Neural cell (in vitro differentiated cells): ENCODE data around the gene FARSA. TPM values are rescaled to one million over a fixed set of nuclear protein-coding genes. Genes with fewer than 3 reads are reported as not detected.
A peak's percentile ranks its signal among the peaks of the same experiment; 100 is the strongest.

Source experiments
- H2AFZ ChIP-seq: fragments of 200-600, 300-800 bp; sonication (generic), shearing (Covaris generic); 2 replicates; pipeline ENCODE4 v1.6.0; 2014; ENCODE audit warnings: low read depth, mild to moderate bottlenecking, antibody characterized with exemption, low read length, moderate library complexity
- H3F3A ChIP-seq: fragments of 200-600 bp; shearing (Covaris generic); 2 replicates; pipeline ENCODE4 v1.6.1; 2016; ENCODE audit warnings: mild to moderate bottlenecking, moderate library complexity, mixed read lengths, antibody characterized with exemption, low read length; ENCODE audit not compliant: insufficient read depth, poor library complexity, severe bottlenecking
- H3K27ac ChIP-seq: fragments of 200-600, 300-800 bp; sonication (generic), shearing (Covaris generic); 2 replicates; pipeline ENCODE4 v1.5.1; 2014; ENCODE audit warnings: mild to moderate bottlenecking, low read length, moderate library complexity
- H3K27me3 ChIP-seq: fragments of 300-800, 200-600 bp; sonication (generic), shearing (Covaris generic); 2 replicates; pipeline ENCODE4 v1.6.0; 2014; ENCODE audit warnings: mild to moderate bottlenecking, low read depth, low read length, moderate library complexity; ENCODE audit not compliant: insufficient read depth
- H3K36me3 ChIP-seq: fragments of 300-800, 200-600 bp; sonication (generic), shearing (Covaris generic); 2 replicates; pipeline ENCODE4 v1.5.1; 2014; ENCODE audit warnings: mild to moderate bottlenecking, antibody characterized with exemption, low read length, moderate library complexity; ENCODE audit not compliant: insufficient read depth
- H3K4me2 ChIP-seq: fragments of 300-800, 200-600 bp; sonication (generic), shearing (Covaris generic); 2 replicates; pipeline ENCODE4 v1.6.0; 2014; ENCODE audit warnings: mild to moderate bottlenecking, low read length
- H3K4me3 ChIP-seq: fragments of 300-800, 200-600 bp; sonication (generic), shearing (Covaris generic); 2 replicates; pipeline ENCODE4 v1.5.1; 2014; ENCODE audit warnings: mild to moderate bottlenecking, low read length, moderate library complexity
- H3K79me2 ChIP-seq: fragments of 200-600 bp; shearing (Covaris generic); replicated peaks from 2 replicates; pipeline ENCODE4 v1.6.0; 2014; ENCODE audit warnings: mild to moderate bottlenecking, low read length, moderate library complexity; ENCODE audit not compliant: insufficient read depth
- H3K9ac ChIP-seq: fragments of 300-800, 200-600 bp; sonication (generic), shearing (Covaris generic); 2 replicates; pipeline ENCODE4 v1.6.1; 2016; ENCODE audit warnings: mild to moderate bottlenecking, low read length, mixed read lengths
- H3K9me2 ChIP-seq: fragments of 200-600 bp; shearing (Covaris generic); 2 replicates; pipeline ENCODE4 v1.6.1; 2016; ENCODE audit warnings: mild to moderate bottlenecking, low read length, mixed read lengths; ENCODE audit not compliant: insufficient read depth
- H3K9me3 ChIP-seq: fragments of 200-600, 300-800 bp; sonication (generic), shearing (Covaris generic); 2 replicates; pipeline ENCODE4 v1.6.1; 2016; ENCODE audit warnings: mild to moderate bottlenecking, mixed run types, low read length, moderate library complexity, mixed read lengths
- H4K20me1 ChIP-seq: fragments of 200-600 bp; shearing (Covaris generic); 2 replicates; pipeline ENCODE4 v1.6.1; 2016; ENCODE audit warnings: mild to moderate bottlenecking, mixed run types; ENCODE audit not compliant: insufficient read depth
- EP300 ChIP-seq: fragments of 450-650 bp; conservative IDR thresholded peaks from 2 replicates; pipeline ENCODE4 v1.6.1; 2014; ENCODE audit warnings: antibody characterized with exemption, mild to moderate bottlenecking, moderate library complexity; ENCODE audit not compliant: poor library complexity, severe bottlenecking
- EZH2 ChIP-seq: fragments of 200-600, 300-800 bp; shearing (Covaris generic), sonication (generic); IDR thresholded peaks from 2 replicates; pipeline ENCODE4 v1.6.1; 2014; ENCODE audit warnings: antibody characterized with exemption, low read length, borderline replicate concordance, mild to moderate bottlenecking; ENCODE audit not compliant: insufficient read depth, poor library complexity, severe bottlenecking
- MXI1 ChIP-seq: fragments of 450-650 bp; conservative IDR thresholded peaks from 2 replicates; pipeline ENCODE4 v1.6.1; 2014; ENCODE audit warnings: antibody characterized with exemption, mild to moderate bottlenecking; ENCODE audit not compliant: poor library complexity, severe bottlenecking
- POLR2AphosphoS5 ChIP-seq: IDR thresholded peaks from 2 replicates; pipeline ENCODE4 v1.6.1; 2012
- RAD21 ChIP-seq: fragments of 450-650 bp; conservative IDR thresholded peaks from 2 replicates; pipeline ENCODE4 v1.6.1; 2014; ENCODE audit warnings: antibody characterized with exemption, mild to moderate bottlenecking, moderate library complexity
- SMC3 ChIP-seq: fragments of 450-650 bp; conservative IDR thresholded peaks from 2 replicates; pipeline ENCODE4 v1.6.1; 2014; ENCODE audit warnings: antibody characterized with exemption, mild to moderate bottlenecking, moderate library complexity; ENCODE audit not compliant: poor library complexity
- TAF1 ChIP-seq: IDR thresholded peaks from 2 replicates; pipeline ENCODE4 v1.6.1; 2012; ENCODE audit warnings: low read depth
- polyA plus RNA-seq: library from polyadenylated mRNA; depleted of rRNA; stranded (reverse); fragments of >200 nt; gene quantifications from 2 replicates; pipeline ENCODE4 v1.2.3, GENCODE V29; 2014
- TF ChIP-seq, protein P1 (sequence below): IDR thresholded peaks from 2 replicates; pipeline ENCODE4 v1.6.1; 2012; ENCODE audit warnings: borderline replicate concordance
- TF ChIP-seq, protein P2 (sequence below): fragments of 450-650 bp; IDR thresholded peaks from 2 replicates; pipeline ENCODE4 v1.5.1; 2014; ENCODE audit warnings: antibody characterized with exemption, mild to moderate bottlenecking, moderate library complexity; ENCODE audit not compliant: poor library complexity, severe bottlenecking

FARSA gene
- polyA plus RNA-seq, 1 donor from 2014 or later, result 47.6 TPM

DNA sequence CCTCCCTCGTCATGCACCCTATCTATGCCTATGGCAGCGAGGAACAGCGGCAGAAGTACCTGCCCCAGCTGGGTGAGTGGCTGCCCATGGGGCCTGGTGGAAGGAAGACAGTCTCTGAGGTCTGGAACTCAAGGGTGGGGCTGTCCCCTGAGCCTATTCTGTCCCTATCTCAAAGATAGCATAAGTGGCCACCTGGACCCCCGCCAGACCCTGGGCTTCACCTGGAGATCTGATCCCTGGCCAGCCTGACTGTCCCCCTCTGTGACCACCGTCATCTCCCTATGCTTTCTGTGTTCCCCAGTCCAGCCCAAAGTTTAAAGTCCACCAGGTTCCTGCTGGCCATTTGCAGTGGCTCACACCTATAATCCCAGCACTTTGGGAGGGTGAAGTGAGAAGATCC is 39.9 kb downstream of the FARSA start:
- H3K4me2 ChIP-seq, result no peak overlapping the region
- no peaks in the 10 kb centered on the region for H3K27me3 ChIP-seq
- no peaks in the 10 kb centered on the region for H3K36me3 ChIP-seq
- no peaks in the 10 kb centered on the region for H3K9me3 ChIP-seq
- no peaks in the 10 kb centered on the region for H4K20me1 ChIP-seq
- no peaks in the 10 kb centered on the region for H3K79me2 ChIP-seq
- no peak for TF ChIP-seq SMC3
- H3K4me3 ChIP-seq, result no peak overlapping the region
- H3K27ac ChIP-seq, result no peak overlapping the region
- no peaks in the 10 kb centered on the region for H3F3A ChIP-seq
- no peaks in the 10 kb centered on the region for H3K9me2 ChIP-seq
- H3K9ac ChIP-seq, result no peak overlapping the region
- no peak overlapping the region for H2AFZ ChIP-seq

DNA sequence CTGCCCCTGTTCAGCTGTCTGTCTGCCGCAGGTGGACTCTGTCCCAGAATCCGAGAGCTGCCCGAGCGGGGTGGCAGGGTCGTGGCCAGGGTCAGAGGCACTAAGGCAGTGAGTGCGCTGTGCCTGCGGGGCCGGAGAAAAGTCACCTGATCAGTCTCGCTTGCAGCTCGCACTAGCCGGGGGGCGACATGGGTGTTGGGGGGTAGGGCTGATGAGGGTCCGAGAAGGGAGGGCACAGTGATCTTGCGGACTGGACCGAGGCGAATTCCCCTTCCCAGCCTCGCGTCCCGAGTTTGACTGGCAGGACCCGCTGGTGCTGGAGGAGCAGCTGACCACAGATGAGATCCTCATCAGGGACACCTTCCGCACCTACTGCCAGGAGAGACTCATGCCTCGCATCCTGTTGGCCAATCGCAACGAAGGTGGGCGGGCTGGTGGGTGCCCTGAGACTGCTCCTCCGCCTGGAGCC is 41.9 kb downstream of the FARSA start:
- Histone ChIP-seq H3K36me3 (no peaks in the 10 kb centered on the region), H3F3A (no peaks in the 10 kb centered on the region), H3K9ac (peak overlapping the region; percentile 59), H3K9me2 (no peaks in the 10 kb centered on the region), H3K9me3 (no peaks in the 10 kb centered on the region), H3K27ac (no peak overlapping the region), H3K4me3 (peak overlapping the region; percentile 96), H3K79me2 (no peaks in the 10 kb centered on the region), H3K4me2 (peak overlapping the region; percentile 88), H2AFZ (peak overlapping the region; percentile 83), H4K20me1 (no peaks in the 10 kb centered on the region), H3K27me3 (peaks cover 12% of the 10 kb centered on the region)
- no peak for TF ChIP-seq POLR2AphosphoS5
- TF ChIP-seq SMC3, result no peak
- TF ChIP-seq EP300, result no peak
- TF ChIP-seq TAF1, result no peak
- TF ChIP-seq MXI1, result no peak
- TF ChIP-seq, protein P1, sequence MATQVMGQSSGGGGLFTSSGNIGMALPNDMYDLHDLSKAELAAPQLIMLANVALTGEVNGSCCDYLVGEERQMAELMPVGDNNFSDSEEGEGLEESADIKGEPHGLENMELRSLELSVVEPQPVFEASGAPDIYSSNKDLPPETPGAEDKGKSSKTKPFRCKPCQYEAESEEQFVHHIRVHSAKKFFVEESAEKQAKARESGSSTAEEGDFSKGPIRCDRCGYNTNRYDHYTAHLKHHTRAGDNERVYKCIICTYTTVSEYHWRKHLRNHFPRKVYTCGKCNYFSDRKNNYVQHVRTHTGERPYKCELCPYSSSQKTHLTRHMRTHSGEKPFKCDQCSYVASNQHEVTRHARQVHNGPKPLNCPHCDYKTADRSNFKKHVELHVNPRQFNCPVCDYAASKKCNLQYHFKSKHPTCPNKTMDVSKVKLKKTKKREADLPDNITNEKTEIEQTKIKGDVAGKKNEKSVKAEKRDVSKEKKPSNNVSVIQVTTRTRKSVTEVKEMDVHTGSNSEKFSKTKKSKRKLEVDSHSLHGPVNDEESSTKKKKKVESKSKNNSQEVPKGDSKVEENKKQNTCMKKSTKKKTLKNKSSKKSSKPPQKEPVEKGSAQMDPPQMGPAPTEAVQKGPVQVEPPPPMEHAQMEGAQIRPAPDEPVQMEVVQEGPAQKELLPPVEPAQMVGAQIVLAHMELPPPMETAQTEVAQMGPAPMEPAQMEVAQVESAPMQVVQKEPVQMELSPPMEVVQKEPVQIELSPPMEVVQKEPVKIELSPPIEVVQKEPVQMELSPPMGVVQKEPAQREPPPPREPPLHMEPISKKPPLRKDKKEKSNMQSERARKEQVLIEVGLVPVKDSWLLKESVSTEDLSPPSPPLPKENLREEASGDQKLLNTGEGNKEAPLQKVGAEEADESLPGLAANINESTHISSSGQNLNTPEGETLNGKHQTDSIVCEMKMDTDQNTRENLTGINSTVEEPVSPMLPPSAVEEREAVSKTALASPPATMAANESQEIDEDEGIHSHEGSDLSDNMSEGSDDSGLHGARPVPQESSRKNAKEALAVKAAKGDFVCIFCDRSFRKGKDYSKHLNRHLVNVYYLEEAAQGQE, result no peak

DNA sequence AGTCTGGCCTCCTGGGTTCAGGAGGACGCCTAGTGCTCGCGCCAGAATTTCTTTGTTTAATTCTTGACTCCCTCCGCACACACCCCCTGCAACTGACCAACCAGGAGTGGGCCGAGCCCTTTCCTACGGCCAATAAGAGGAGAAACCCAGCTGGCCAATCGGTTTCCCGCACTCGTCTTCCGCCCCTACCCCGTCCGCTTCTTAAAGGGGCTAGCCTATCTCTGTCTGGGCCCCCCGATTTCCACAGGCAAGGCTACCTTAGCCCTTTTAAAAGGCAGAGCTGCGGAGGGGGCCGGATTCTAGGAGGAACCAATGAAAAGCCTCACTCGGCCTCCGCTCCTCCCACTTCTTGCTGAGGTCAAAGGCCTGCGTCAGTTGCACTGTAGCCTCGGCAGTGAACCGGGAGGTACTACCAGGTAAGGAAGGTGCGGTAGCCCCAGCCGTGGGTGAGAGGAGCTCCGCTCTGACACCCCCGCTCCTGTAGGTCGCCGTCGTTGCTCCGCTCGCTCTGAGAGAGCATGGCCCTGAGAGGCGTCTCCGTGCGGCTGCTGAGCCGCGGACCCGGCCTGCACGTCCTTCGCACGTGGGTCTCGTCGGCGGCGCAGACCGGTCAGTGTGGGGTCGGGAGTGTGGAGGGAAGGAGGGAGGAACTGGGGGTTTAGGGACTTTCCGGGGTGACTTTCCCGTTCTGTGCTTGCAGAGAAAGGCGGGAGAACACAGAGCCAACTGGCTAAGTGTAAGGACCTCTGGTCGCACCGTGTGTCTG is 42.5 kb downstream of the FARSA start, which contains the start of gene GCDH:
GCDH (plus strand) TSS at position 374 of the 766 bp plus-strand sequence; CDS start at position 519, 145 bp downstream.
- Histone ChIP-seq H4K20me1 (no peaks in the 10 kb centered on the region), H3K9ac (peak within 1 kb of the TSS; percentile 59), H3K79me2 (no peaks in the 10 kb centered on the region), H3K27me3 (peaks cover 18% of the 10 kb centered on the region), H3K4me2 (peak within 1 kb of the TSS; percentile 88), H3F3A (no peaks in the 10 kb centered on the region), H3K27ac (peak within 1 kb of the TSS; percentile 42), H3K36me3 (no peaks in the 10 kb centered on the region), H3K9me2 (no peaks in the 10 kb centered on the region), H3K9me3 (no peaks in the 10 kb centered on the region), H2AFZ (peak within 1 kb of the TSS; percentile 83), H3K4me3 (peak within 1 kb of the TSS; percentile 96)
- TF ChIP-seq EZH2 (no peak), MXI1 (peak; percentile 99), EP300 (peak; percentile 17), TAF1 (no peak), POLR2AphosphoS5 (peak; percentile 69), SMC3 (peak; percentile 23), RAD21 (no peak)
- TF ChIP-seq, protein P1, result no peak
- TF ChIP-seq, protein P2, sequence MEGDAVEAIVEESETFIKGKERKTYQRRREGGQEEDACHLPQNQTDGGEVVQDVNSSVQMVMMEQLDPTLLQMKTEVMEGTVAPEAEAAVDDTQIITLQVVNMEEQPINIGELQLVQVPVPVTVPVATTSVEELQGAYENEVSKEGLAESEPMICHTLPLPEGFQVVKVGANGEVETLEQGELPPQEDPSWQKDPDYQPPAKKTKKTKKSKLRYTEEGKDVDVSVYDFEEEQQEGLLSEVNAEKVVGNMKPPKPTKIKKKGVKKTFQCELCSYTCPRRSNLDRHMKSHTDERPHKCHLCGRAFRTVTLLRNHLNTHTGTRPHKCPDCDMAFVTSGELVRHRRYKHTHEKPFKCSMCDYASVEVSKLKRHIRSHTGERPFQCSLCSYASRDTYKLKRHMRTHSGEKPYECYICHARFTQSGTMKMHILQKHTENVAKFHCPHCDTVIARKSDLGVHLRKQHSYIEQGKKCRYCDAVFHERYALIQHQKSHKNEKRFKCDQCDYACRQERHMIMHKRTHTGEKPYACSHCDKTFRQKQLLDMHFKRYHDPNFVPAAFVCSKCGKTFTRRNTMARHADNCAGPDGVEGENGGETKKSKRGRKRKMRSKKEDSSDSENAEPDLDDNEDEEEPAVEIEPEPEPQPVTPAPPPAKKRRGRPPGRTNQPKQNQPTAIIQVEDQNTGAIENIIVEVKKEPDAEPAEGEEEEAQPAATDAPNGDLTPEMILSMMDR, result no peak
